Nucleus accumbens (tissue), 56 donors: Measurements from ENCODE around the gene FUT7.

Experiments
- DNase-seq, 56 donors: peaks; one replicate each; lab custom pipeline; 2025; lab: John Stamatoyannopoulos, UW

FUT7 gene

GRCh38 chr9:137008312-137008711 lies 23.6 kb downstream of the FUT7 start:
- no peak for DNase-seq

DNA sequence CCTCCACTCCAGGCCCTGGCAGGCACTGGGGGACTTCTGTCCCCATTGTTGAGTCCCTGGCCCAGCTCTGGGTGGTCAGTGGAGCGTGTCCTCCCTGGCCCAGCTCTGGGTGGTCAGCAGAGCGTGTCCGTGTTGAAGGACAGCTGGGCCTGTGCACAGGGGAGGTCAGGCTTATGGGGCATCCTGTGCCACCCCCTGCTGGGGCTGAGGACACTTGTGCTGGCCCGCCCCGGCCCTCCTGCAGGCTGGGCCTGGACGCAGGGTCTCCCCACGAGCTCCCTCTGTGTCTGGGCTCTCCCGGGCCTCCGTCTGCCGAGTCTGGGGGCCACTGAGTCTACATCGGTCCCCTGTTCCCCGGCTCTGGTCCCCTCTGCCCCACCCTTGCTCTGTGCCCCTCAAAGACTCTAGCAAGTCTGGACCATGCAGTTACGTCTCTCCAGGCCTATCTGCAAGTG lies 24.0 kb downstream of the FUT7 start:
- DNase-seq, result no peak

GRCh38 chr9:137007108-137007815 lies 24.6 kb downstream of the FUT7 start:
- no peak for DNase-seq

GRCh38 chr9:137006116-137007003 lies 25.5 kb downstream of the FUT7 start:
- peak in 3 of 56 donors; percentile 24 to 54 (median 53) for DNase-seq

DNA sequence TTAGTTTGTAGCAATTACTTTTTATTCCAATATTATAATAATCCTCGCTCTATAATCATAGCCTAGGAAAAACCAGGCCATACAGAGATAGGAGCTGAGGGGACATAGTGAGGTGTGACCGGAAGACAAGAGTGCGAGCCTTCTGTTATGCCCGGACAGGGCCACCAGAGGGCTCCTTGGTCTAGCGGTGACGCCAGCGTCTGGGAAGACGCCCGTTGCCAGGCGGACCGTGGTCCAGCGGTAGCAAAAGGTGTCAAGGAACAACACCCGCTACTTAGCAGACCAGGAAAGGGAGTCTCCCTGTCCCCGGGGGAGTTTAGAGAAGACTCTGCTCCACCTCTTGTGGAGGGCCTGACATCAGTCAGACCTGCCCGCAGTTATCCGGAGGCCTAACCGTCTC lies 27.6 kb downstream of the FUT7 start:
- peak in 8 of 56 donors; percentile 24 to 51 (median 37) for DNase-seq

- no peak for DNase-seq
Measured at GRCh38 chr9:137002646-137003041, 29.2 kb downstream of the FUT7 start.

DNA sequence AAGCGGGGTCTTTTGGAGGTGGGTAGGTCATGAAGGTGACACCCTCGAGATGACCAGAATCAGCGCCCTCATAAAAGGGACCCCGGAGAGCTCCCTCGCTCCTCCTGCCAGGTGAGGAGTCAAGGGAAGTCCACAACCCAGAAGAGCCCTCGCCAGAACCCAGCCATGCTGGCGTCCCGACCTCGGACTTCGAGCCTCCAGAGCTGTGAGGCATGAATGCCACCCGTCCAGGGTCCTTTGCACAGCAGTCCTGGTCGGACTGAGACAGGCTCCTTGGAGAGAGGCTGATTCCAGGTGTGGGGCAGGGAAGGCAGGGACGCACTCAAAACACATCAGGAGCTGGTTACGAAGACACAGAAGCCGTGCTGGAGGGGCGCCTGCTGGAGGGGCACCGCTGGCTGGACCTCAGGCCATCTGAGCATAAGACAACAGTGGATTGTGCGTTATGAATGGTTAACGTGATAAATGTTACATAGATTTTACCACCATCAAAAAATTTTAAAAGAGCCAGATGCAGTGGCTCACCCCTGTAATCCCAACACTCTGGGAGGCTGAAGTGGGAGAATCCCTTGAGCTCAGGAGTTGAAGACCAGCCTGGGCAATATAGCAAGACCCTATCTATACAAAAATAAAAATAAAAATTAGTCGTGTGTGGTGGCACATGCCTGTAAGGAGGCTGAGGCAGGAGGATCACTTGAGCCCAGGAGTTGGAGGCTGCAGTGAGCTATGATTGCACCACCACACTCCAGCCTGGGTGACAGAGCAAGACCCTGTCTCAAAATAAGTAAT lies 29.8 kb downstream of the FUT7 start:
- no peak for DNase-seq

GRCh38 chr9:137000177-137000930 lies 31.5 kb downstream of the FUT7 start:
- no peak for DNase-seq

DNA sequence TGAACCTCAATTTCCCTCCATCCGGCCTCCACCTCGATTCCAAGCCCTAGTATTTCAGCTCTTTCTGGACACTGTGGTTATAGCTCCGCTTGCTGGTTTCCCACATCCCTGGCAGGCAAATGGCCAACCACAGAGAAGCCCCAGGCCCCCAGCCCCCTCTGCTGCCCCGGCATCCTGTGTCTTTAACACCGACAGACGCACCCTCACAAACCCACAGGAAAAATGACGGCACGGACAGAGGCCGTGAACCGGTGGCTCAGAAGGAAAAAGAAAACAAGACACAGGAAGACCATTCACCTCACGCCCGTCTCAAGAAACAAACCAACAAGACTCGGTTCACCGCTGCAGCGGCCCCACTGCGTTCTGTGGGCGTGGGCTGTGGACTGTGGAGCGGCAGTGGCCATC lies 34.1 kb downstream of the FUT7 start:
- DNase-seq, result no peak

GRCh38 chr9:136997371-136997770 lies 34.5 kb downstream of the FUT7 start:
- DNase-seq, result no peak

DNA sequence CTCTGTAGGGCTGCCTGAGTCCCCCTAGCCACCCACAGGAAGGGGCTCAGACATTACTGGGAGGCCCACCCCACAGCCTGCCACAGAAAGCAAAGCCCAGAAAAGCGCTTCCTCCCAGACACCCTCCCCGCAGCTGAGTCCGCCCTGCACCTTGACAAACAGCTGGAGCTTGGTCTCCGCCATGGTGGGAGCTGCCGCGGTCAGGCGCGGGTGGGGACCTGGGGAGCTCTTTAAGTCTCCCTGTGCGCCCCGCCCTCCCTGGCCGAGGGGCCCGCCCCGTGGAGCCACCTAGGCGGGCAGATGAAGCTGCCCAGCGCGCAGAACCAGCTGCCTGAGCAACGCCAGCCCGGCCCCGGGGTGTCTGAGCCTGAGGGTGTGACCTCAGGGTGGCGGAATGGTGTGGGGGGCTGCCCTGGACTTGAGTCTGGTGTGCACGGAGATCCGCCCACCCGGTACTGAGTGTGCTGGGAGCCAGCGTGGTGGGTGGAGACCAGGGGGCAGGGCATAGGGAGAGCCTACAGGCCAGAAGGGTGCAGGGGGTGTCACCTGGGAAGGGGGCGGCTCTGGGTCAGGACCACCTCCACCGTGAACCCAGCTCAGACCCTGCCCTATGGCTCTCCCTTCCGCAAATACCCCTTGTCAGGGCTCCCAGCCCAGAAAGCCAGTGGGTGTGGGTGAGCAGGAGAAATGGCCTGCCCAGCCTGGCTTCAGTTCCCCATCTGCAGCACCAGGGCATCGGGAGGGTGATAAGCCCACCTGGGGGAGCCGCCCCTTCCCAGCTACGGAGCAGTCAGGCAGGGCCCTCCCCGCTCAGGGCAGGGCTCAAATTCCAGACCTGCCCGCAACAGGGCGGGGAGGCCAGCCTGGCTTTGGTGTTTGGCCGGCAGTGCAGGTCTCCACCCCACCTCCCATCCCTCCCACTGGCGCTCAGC lies 35.3 kb downstream of the FUT7 start, which contains the start of gene CLIC3:
CLIC3 (minus strand) TSS at position 208 of the 932 bp plus-strand sequence; CDS start at position 183, 25 bp downstream.
- DNase-seq, result peak in 1 of 56 donors; percentile 41

GRCh38 chr9:136995772-136996311 lies 36.0 kb downstream of the FUT7 start:
- DNase-seq, result peak in 16 of 56 donors; percentile 17 to 67 (median 31)

DNA sequence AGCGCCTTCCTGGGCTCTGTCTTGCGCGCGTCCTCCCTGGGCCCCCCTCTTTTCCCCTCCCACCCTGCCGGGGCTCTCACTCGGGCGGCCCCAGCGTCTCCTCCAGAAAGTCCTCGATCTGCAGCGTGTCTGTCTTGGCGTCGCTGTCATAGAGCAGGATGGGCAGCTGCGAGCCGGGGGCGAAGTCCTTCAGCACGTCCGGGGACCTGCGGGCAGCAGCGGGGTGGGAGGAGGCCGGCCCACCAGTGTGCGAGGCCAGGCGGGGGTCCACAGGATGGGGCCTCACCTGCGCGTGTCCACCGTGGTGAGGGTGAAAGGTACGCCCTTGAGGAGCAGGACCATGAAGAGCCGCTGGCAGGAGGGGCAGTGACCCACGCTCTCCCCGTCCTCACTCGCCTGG lies 36.5 kb downstream of the FUT7 start:
- DNase-seq, result no peak

- DNase-seq, result no peak
Measured at GRCh38 chr9:136994888-136995230, 37.0 kb downstream of the FUT7 start.

DNA sequence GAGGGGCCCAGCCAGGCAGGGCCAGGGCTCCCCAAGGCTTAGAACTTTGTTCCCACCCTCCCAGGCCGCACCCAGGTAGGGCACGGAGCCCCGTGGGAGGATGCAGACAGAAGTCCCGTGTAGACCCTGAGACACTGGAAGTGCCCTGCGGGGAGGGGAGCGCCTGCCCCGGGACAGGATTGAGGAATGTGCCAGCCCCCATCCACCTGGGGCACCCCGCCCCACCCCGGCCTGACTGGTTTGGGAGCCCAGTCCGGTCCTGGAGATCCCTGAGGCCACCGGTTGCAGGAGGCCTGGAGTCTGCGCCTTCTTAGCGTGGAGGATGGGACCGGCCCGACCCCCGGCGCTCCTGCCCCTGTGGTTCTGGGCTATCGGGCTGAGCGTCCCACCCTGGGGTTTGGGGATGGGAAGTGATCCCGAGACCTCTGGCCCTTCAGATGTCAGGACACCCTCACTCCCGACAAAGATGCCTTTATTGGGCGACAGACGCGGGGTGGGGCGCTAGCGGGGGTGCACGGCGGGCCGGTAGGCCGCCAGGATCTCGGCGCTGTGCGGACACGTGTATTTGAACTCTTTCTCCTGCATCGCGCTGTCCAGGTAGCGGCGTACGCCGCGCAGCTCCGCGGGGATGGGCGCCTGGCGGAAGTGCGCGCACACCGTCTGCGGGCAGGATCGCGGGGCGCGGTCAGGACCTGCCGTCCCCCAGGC lies 37.6 kb downstream of the FUT7 start:
- DNase-seq, result no peak

DNA sequence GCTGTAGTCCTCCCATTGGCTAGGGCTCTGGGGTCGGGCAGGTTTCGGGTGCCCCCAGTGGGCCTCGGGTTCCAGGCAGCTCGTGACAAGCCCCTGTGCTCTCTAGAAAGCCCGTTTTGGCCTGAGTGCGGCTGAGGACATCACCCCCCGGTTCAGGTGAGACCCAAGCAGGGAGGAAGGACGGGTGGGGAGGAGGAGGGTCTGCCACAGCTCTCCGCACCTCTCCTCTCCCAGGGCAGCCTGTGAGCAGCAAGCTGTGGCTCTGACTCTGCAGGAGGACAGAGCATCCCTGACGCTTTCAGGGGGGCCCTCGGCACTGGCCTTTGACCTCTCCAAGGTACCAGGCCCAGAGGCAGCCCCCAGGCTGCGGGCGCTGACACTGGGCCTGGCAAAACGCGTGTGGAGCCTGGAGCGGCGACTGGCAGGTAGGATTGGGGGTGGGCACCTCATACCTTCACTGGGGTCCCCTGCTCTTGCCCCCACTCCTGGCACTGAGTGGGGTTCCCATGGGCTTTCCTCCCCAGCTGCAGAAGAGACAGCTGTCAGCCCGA lies 39.0 kb downstream of the FUT7 start:
- no peak for DNase-seq

- peak in 54 of 56 donors; percentile 31 to 95 (median 84) for DNase-seq
Measured at GRCh38 chr9:136991993-136992818, 39.7 kb downstream of the FUT7 start, which contains the start of gene PAXX. Gene PAXX, plus strand, starts transcription at chr9:136992422. Its CDS starts 22 bp downstream, at chr9:136992444.
